ENCODE measurements around the gene ADGRV1.
A peak's percentile ranks its signal among the peaks of the same experiment; 100 is the strongest.
"Not testable (repeated sequence)": the region's sequence is repeated elsewhere in the genome, so short reads cannot be mapped to it uniquely, and the experiment has no call there.

ADGRV1 gene

DNA sequence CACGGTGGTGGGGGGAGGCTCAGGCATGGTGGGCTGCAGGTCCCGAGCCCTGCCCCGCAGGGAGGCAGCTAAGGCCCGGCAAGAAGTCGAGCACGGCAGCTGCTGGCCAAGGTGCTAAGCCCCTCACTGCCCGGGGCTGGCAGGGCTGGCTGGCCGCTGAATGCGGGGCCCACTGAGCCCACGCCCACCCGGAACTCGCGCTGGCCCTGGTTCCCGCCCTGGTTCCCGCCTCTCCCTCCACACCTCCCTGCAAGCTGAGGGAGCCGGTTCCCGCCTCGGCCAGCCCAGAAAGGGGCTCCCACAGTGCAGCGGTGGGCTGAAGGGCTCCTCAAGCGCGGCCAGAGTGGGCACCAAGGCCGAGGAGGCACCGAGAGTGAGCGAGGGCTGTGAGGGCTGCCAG lies 289.0 kb downstream of the ADGRV1 start:
- H3K36me3 ChIP-seq (ENCODE audit: control insufficient read depth in 2 of 2, insufficient read depth in 1 of 2, low read length in 2 of 2); H3K27ac ChIP-seq (ENCODE audit: extremely low read depth, low read depth, low read length); H3K9me3 ChIP-seq (ENCODE audit: control insufficient read depth, insufficient read depth, low read depth, low read length); POLR2A ChIA-PET; CTCF ChIA-PET; H3K4me3 ChIP-seq (ENCODE audit: low read depth, low read length); H3K4me1 ChIP-seq (ENCODE audit: control insufficient read depth, insufficient read depth, low read length): not testable (repeated sequence)
- peak; percentile 55; the same call in 1 of the 2 replicates for TF ChIP-seq ZNF202 (tag by site-specific recombination; IDR thresholded peaks at IDR 0.05; ENCODE audit: borderline replicate concordance)

GRCh38 chr5:90849939-90850338 lies 291.3 kb downstream of the ADGRV1 start:
- H3K9me3 ChIP-seq (ENCODE audit: control insufficient read depth, insufficient read depth, low read depth, low read length): no peaks in the 10 kb centered on the region
- peaks cover 3% of the 10 kb centered on the region in 2 experiments; a peak in 2 of 3 replicates for H3K36me3 ChIP-seq (ENCODE audit: control insufficient read depth in 2 of 2, insufficient read depth in 1 of 2, low read length in 2 of 2)
- POLR2A ChIA-PET: no interaction called here
- CTCF ChIA-PET: interaction anchor here (0.9 kb wide), 1 partner anchor 16 kb away, joined by 4 read pairs; no protein-coding TSS in a partner anchor
- H3K27ac ChIP-seq (ENCODE audit: extremely low read depth, low read depth, low read length): no peak overlapping the region
- no peaks in the 10 kb centered on the region for H3K4me1 ChIP-seq (ENCODE audit: control insufficient read depth, insufficient read depth, low read length)
- TF ChIP-seq ZNF558 (tag by site-specific recombination; IDR thresholded peaks at IDR 0.05) (no peak), ZNF223 (tag by site-specific recombination; IDR thresholded peaks at IDR 0.05) (no peak), ZNF16 (tag by site-specific recombination; IDR thresholded peaks at IDR 0.05; ENCODE audit: low read depth) (no peak)
- no peak overlapping the region for H3K4me3 ChIP-seq (ENCODE audit: low read depth, low read length)

DNA sequence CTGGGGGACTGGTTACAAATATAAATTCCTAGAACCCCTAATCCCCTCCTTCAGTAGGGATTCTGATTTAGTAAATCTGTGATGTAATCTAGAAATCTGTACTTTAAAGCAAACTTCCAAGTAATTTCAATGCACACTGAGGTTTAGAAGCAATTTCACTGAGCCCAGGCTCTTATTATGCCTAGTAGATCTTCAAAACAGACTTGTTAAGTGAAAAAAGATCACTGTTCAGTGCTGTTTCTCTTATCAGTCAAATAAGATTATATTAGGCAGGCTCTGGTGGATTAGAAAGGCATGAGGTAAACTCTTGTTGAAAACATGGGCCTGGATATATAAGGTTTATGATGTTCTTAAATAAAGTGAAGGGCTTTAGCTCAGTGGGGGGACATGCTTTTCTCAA lies 293.9 kb downstream of the ADGRV1 start:
- ChIA-PET POLR2A (no interaction called here), CTCF (interaction anchor here (1.4 kb wide), 1 partner anchor 567 kb away, joined by 3 read pairs; no protein-coding TSS in a partner anchor)
- Histone ChIP-seq H3K27ac (ENCODE audit: extremely low read depth, low read depth, low read length) (no peak overlapping the region), H3K36me3 (ENCODE audit: control insufficient read depth in 2 of 2, insufficient read depth in 1 of 2, low read length in 2 of 2) (peaks cover 3% of the 10 kb centered on the region in 2 experiments; a peak in 2 of 3 replicates), H3K9me3 (ENCODE audit: control insufficient read depth, insufficient read depth, low read depth, low read length) (no peaks in the 10 kb centered on the region), H3K4me3 (ENCODE audit: low read depth, low read length) (no peak overlapping the region), H3K4me1 (ENCODE audit: control insufficient read depth, insufficient read depth, low read length) (no peaks in the 10 kb centered on the region)
- TF ChIP-seq SALL2 (tag by site-specific recombination; IDR thresholded peaks at IDR 0.05; ENCODE audit: borderline replicate concordance): no peak
- no peak for TF ChIP-seq ZNF274 (IDR thresholded peaks at IDR 0.05; ENCODE audit: low read length)
- TF ChIP-seq ZNF274 (tag by site-specific recombination; IDR thresholded peaks at IDR 0.05; ENCODE audit: borderline replicate concordance): no peak
- no peak for TF ChIP-seq ZNF362 (tag by site-specific recombination; IDR thresholded peaks at IDR 0.05)
- no peak for TF ChIP-seq KLF16 (tag by site-specific recombination; IDR thresholded peaks at IDR 0.05)
- no peak for TF ChIP-seq BCL6B (tag by site-specific recombination; IDR thresholded peaks at IDR 0.05)
- TF ChIP-seq ZBTB6 (tag by site-specific recombination; IDR thresholded peaks at IDR 0.05): no peak

- TF ChIP-seq ZNF664 (tag by site-specific recombination; IDR thresholded peaks at IDR 0.05) (0 out of 2 replicates have a peak, but pooled peaks have one; percentile 32), ZNF211 (tag by site-specific recombination; IDR thresholded peaks at IDR 0.05; ENCODE audit: low read depth) (no peak)
- Histone ChIP-seq H3K4me1 (ENCODE audit: control insufficient read depth, insufficient read depth, low read length) (no peaks in the 10 kb centered on the region), H3K9me3 (ENCODE audit: control insufficient read depth, insufficient read depth, low read depth, low read length) (no peaks in the 10 kb centered on the region), H3K36me3 (ENCODE audit: control insufficient read depth in 2 of 2, insufficient read depth in 1 of 2, low read length in 2 of 2) (peaks cover 3% of the 10 kb centered on the region in 2 experiments; a peak in 2 of 3 replicates), H3K27ac (ENCODE audit: extremely low read depth, low read depth, low read length) (no peak overlapping the region), H3K4me3 (ENCODE audit: low read depth, low read length) (no peak overlapping the region)
- CTCF ChIA-PET: interaction anchor here (1.4 to 1.7 kb wide), 2 partner anchors 13 to 566 kb away, joined by 3 to 7 read pairs; no protein-coding TSS in a partner anchor
- POLR2A ChIA-PET: no interaction called here
Observed at GRCh38 chr5:90853750-90854149, 295.2 kb downstream of the ADGRV1 start.
